Aorta (tissue), 5 donors: ENCODE measurements around the gene CERS5. TPM values are rescaled to one million over a fixed set of nuclear protein-coding genes. Genes with fewer than 3 reads are reported as not detected.
"Not testable (repeated sequence)": the region's sequence is repeated elsewhere in the genome, so short reads cannot be mapped to it uniquely, and the experiment has no call there.

Experiments used
- ATAC-seq: fragments of 200-7000 bp; cut with Tn5 transposase; one replicate; pipeline ENCODE4 v1.9.1; 2022; ENCODE audit warnings: moderate library complexity; ENCODE audit not compliant: low FRiP score
- DNase-seq, 2 donors: peaks; one replicate each; pipeline ENCODE4 v3.0.0-alpha.2; 2020
- H3K27ac ChIP-seq, 2 donors: one replicate each; pipeline ENCODE4 v1.5.1; 2013; ENCODE audit warnings: low read length in 2 of 2, mild to moderate bottlenecking in 2 of 2, moderate library complexity in 2 of 2, control low read depth in 1 of 2, inconsistent platforms in 1 of 2, low read depth in 1 of 2
- H3K27me3 ChIP-seq, 2 donors: one replicate each; pipeline ENCODE4 v1.6.1; 2013; ENCODE audit warnings: control low read depth in 1 of 2, low read length in 1 of 2, mild to moderate bottlenecking in 1 of 2, moderate library complexity in 1 of 2; ENCODE audit not compliant: insufficient read depth in 2 of 2, control insufficient read depth in 1 of 2
- H3K36me3 ChIP-seq, 2 donors: one replicate each; pipeline ENCODE4 v1.6.1; 2013; ENCODE audit warnings: control low read depth in 1 of 2, low read length in 1 of 2, mild to moderate bottlenecking in 1 of 2; ENCODE audit not compliant: insufficient read depth in 2 of 2, control insufficient read depth in 1 of 2
- H3K4me1 ChIP-seq, 2 donors: one replicate each; pipeline ENCODE4 v1.6.1; 2013; ENCODE audit warnings: low read length in 2 of 2, control low read depth in 1 of 2, mild to moderate bottlenecking in 1 of 2, moderate library complexity in 1 of 2; ENCODE audit not compliant: insufficient read depth in 2 of 2, control insufficient read depth in 1 of 2
- H3K4me3 ChIP-seq, 2 donors: one replicate each; pipeline ENCODE4 v1.5.1; 2013; ENCODE audit warnings: low read length in 2 of 2, control low read depth in 1 of 2, mild to moderate bottlenecking in 1 of 2
- H3K9me3 ChIP-seq: one replicate; pipeline ENCODE4 v1.6.1; 2013; ENCODE audit warnings: mild to moderate bottlenecking, low read length; ENCODE audit not compliant: control insufficient read depth
- WGBS, 2 donors: extraction: QIAGEN DNeasy Blood & Tissue Kit; methylation state at CpG; one replicate each; pipeline ENCODE4 v1.1.7; 2013; 5-methylcytosine and 5-hydroxymethylcytosine counted together
- intact Hi-C, 2 donors: fragments of 100-400 bp; cut with DNase I; formaldehyde crosslinking; loops; one replicate each; pipeline versions ENCODE4 v1.14.2 to v1.15.0; 2022
- polyA plus RNA-seq, 2 donors: library from polyadenylated mRNA; stranded (reverse); fragments of 200-250 nt; gene quantifications; one replicate each; pipeline ENCODE4 v1.2.3, GENCODE V29; 2013
- total RNA-seq, 2 donors: library from RNA; stranded (reverse); fragmentation: NEBNext Ultra II Directional; extraction: Animal tissue kit (Norgen Biotek cat#: 25700); gene quantifications; one replicate each; pipeline ENCODE4 v1.2.1, GENCODE V29; 2021
- donor health status: healthy with polysubstance abuse.
- donor health status: Bipolar disorder and iron deficiency.
- donor health status: DM: no; HTN: no; CAD: no.
- donor health status: DM: no; HTN: no; CAD: no.
- donor health status: DM: yes; HTN: yes; CAD: no.

The CERS5 gene
- total and polyA plus RNA-seq, 4 donors, result 27.3 to 115 (median 64.7) TPM

DNA sequence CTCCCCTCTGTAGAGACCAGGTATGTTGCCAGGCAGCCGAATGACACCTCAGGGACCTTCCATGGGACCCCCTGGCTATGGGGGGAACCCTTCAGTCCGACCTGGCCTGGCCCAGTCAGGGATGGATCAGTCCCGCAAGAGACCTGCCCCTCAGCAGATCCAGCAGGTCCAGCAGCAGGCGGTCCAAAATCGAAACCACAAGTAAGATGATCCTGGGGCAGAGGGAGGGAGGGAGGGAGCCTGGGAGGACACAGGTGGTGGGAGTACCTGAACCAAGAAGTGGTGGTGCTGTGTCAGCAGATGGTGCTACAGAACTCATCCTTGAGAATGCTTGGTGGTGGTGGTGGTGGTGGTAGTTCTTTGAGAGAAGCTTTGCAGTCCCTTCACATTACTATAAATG, 81.0 kb downstream of the CERS5 start:
- 69 to 77% methylated on average over 5 of the region's 5 CpGs for WGBS, 2 donors
- ATAC-seq (no peak), DNase-seq (peak; percentile 49 to 57)
- Histone ChIP-seq H3K4me1 (no peaks in the 10 kb centered on the region), H3K9me3 (no peaks in the 10 kb centered on the region), H3K36me3 (peaks cover 2 to 5% of the 10 kb centered on the region in 2 donors), H3K4me3 (no peak overlapping the region), H3K27me3 (no peaks in the 10 kb centered on the region), H3K27ac (no peak overlapping the region)
- intact Hi-C loops, result loop anchor here (5.0 to 10.0 kb wide), 3 partner anchors 81 to 229 kb away; partner anchors contain the start of gene CERS5 (in 1 of the 2)

DNA sequence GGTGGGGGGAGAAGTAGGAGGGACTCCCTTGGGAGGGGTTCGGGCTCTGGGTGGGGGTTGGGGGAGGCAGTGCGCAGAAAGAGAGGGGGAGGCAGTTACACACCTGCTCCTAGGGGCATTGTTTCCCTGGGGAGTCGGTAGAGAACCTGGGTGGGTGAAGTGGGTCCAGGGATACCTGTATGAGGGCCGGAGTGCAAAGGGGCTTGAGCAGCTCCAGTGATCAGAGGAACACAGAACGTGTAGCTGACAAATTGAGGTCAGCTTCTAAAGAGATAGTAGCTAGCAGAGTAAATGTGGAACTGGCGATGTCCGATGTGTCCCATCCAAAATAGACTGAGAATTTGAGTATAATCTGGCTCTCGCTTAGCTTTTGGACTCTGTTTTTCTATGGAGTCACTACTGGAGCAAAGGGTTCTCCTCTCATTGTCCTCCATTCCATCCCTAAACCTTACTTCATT, 81.5 kb downstream of the CERS5 start:
- DNase-seq (no peak), ATAC-seq (no peak)
- Histone ChIP-seq H3K36me3 (peaks cover 2 to 5% of the 10 kb centered on the region in 2 donors), H3K27me3 (no peaks in the 10 kb centered on the region), H3K4me1 (no peaks in the 10 kb centered on the region), H3K27ac (peak overlapping the region; percentile 83 to 99), H3K4me3 (peak overlapping the region; percentile 88), H3K9me3 (no peaks in the 10 kb centered on the region)
- intact Hi-C loops, result loop anchor here (5.0 to 10.0 kb wide), 3 partner anchors 82 to 229 kb away; partner anchors contain the start of gene CERS5 (in 1 of the 2)
- WGBS, 2 donors, result 0 to 1% methylated on average over 7 to 8 of the region's 8 CpGs

DNA sequence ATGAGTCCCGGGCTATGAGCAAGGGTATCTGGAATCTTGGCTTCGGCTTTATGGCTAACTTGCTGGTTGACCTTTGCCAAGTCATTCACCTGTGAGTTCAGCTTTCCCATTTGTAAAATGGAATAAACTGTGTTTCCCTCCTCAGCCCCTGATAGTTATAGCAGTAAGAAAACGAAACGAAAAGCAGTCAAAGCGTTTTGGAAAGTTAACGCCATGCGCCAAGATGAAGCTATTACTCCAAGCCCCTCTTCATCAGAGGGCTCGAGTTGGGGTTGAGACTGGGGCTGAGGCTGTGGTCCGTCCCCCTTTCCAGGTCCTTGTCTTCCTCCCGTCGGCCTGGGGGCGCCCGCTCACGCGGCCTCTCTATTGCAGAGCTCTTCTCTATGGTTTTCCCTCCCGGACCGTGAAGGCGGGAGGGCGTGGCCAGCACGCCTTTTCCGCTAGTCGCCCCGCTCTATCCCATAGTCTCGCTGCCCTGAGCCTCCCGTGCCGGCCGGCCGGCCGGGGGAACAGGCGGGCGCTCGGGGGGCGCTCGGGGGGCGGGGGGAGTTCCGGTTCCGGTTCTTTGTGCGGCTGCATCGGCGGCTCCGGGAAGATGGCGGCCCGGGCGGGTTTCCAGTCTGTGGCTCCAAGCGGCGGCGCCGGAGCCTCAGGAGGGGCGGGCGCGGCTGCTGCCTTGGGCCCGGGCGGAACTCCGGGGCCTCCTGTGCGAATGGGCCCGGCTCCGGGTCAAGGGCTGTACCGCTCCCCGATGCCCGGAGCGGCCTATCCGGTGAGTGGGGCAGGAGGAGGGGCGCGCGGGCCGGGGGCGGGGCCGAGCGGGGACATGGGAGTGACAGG, 82.2 kb downstream of the CERS5 start, which contains the start of gene SMARCD1:
Gene SMARCD1, plus strand, starts transcription at position 568 of the 840 bp plus-strand sequence. Its CDS starts 28 bp downstream, at position 596.
- ATAC-seq (peak; percentile 94), DNase-seq (peak; percentile 92 to 97)
- Histone ChIP-seq H3K4me3 (peak within 1 kb of the TSS; percentile 88), H3K27me3 (no peaks in the 10 kb centered on the region), H3K36me3 (peaks cover 0 to under 1% of the 10 kb centered on the region in 2 donors), H3K4me1 (no peaks in the 10 kb centered on the region), H3K27ac (peak within 1 kb of the TSS; percentile 84 to 99), H3K9me3 (no peaks in the 10 kb centered on the region)
- 0 to 1% methylated on average over 67 to 69 of the region's 69 CpGs for WGBS, 2 donors
- intact Hi-C loops, result loop anchor here (5.0 to 10.0 kb wide), 3 partner anchors 82 to 230 kb away; partner anchors contain the start of gene CERS5 (in 1 of the 2)

- not testable (repeated sequence) for DNase-seq, H3K4me1 ChIP-seq, H3K9me3 ChIP-seq, ATAC-seq, H3K27me3 ChIP-seq, H3K36me3 ChIP-seq
- H3K27ac ChIP-seq, result peak overlapping the region in 1 of 2 donors; percentile 62
- peak overlapping the region; percentile 76 to 88 for H3K4me3 ChIP-seq
- WGBS, 2 donors, result 31 to 32% methylated on average over 7 of the region's 7 CpGs
- intact Hi-C loops, result loop anchor here in 1 of 2 donors (10.0 kb wide), 1 partner anchor 230 kb away; no protein-coding TSS in a partner anchor
Observed at GRCh38 chr12:50084409-50084774, 82.8 kb downstream of the CERS5 start.

DNA sequence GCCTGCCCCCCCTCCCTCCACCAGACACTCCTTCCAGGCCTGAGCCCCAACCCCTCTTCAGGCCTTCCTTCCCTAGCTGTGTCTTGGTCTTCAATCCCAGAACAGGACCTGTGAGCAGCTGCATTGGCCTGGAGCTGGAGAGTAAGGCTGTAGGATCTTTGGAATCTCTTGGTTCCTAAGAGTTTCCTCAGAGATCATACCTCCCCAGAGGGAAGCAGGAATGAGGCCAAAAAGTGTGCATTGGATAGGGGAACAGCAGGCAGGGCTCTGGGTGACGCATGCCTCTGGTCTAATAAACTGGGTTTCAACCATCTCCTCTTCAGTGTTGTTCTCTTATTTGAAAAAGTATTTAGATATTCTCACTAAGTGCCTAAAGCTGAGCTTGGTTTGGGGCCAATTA, 83.9 kb downstream of the CERS5 start:
- H3K4me3 ChIP-seq, result no peak overlapping the region
- no peak overlapping the region for H3K27ac ChIP-seq
- no peaks in the 10 kb centered on the region for H3K36me3 ChIP-seq
- WGBS, 2 donors, result 87 to 91% methylated on average over 1 of the region's 1 CpG
- DNase-seq (peak in 1 of 2 donors; percentile 9), ATAC-seq (no peak)
- no peaks in the 10 kb centered on the region for H3K9me3 ChIP-seq
- no peaks in the 10 kb centered on the region for H3K4me1 ChIP-seq
- H3K27me3 ChIP-seq, result no peaks in the 10 kb centered on the region
- intact Hi-C loops, result loop anchor here in 1 of 2 donors (10.0 kb wide), 1 partner anchor 232 kb away; no protein-coding TSS in a partner anchor

DNA sequence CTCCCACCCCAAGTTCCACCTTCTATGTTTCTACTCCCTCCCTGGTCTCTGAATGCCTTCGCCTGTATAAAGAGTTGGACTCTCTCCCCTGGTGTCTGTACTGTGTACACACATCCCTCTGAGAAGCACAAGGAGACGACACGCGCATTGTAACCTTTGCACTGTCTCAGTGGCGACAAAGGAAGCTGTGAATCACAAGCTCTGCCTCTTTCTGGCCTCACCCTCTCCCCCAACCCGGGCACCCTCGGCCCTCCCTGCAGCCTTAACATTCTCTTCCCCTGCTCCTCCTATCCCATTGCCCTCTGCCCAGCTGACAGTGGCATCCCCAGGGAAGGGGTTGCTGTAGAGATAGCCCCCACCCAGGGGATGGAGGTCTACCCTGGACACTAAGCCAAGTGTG, 84.5 kb downstream of the CERS5 start:
- no peak for ATAC-seq
- 87 to 90% methylated on average over 7 of the region's 7 CpGs for WGBS, 2 donors
- Histone ChIP-seq H3K4me1 (no peaks in the 10 kb centered on the region), H3K27me3 (no peaks in the 10 kb centered on the region), H3K36me3 (no peaks in the 10 kb centered on the region), H3K9me3 (no peaks in the 10 kb centered on the region), H3K27ac (no peak overlapping the region), H3K4me3 (no peak overlapping the region)
- intact Hi-C loops, result loop anchor here in 1 of 2 donors (10.0 kb wide), 1 partner anchor 232 kb away; no protein-coding TSS in a partner anchor
- DNase-seq, result peak in 1 of 2 donors; percentile 14

DNA sequence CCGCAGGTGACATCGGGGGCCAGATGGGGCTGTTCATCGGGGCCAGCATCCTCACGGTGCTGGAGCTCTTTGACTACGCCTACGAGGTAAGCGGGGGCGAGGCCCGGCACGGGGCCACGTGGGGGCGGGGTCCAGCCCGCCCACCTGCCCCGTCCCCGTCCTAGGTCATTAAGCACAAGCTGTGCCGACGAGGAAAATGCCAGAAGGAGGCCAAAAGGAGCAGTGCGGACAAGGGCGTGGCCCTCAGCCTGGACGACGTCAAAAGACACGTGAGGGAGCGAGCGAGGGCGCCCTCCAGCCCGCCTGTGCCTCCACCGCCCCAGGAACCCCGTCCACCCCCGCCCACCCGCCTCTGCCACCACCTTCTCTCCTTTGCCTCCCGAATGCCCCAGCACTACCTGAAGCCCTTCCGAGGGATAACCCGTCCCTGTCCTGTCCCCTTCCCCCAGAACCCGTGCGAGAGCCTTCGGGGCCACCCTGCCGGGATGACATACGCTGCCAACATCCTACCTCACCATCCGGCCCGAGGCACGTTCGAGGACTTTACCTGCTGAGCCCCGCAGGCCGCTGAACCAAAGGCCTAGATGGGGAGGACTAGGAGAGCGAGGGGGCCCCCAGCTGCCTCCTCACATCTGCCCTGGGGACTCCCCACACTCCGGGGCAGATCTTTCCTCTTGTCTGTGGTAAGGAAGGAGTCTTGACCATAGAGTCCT, 85.9 kb downstream of the CERS5 start:
- DNase-seq (peak in 1 of 2 donors; percentile 46), ATAC-seq (no peak)
- WGBS, 2 donors, result 39 to 48% methylated on average over 42 to 46 of the region's 46 CpGs
- Histone ChIP-seq H3K4me1 (no peaks in the 10 kb centered on the region), H3K27me3 (no peaks in the 10 kb centered on the region), H3K27ac (no peak overlapping the region), H3K9me3 (no peaks in the 10 kb centered on the region), H3K36me3 (no peaks in the 10 kb centered on the region), H3K4me3 (no peak overlapping the region)
- intact Hi-C loops, result loop anchor here in 1 of 2 donors (10.0 kb wide), 1 partner anchor 234 kb away; no protein-coding TSS in a partner anchor

DNA sequence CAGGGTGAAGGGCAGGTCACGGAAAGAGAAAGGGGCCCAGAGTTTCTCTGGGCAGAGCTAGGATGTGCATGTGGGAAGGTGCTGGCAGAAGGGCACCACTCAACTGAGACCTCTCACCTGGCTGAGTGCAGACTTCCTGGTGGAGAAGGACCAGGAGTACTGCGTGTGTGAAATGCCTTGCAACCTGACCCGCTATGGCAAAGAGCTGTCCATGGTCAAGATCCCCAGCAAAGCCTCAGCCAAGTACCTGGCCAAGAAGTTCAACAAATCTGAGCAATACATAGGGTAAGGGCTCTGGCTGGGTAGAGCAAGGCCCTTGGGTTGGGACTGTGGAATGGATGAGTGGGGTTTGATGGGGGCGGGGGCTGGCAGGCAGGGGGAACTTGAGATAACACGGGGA, 87.4 kb downstream of the CERS5 start:
- Histone ChIP-seq H3K4me3 (no peak overlapping the region), H3K27ac (no peak overlapping the region), H3K9me3 (no peaks in the 10 kb centered on the region), H3K27me3 (no peaks in the 10 kb centered on the region), H3K36me3 (no peaks in the 10 kb centered on the region), H3K4me1 (no peaks in the 10 kb centered on the region)
- intact Hi-C loops, result loop anchor here in 1 of 2 donors (5.0 to 10.0 kb wide), 2 partner anchors 98 to 235 kb away; no protein-coding TSS in a partner anchor
- ATAC-seq, result no peak
- WGBS, 2 donors, result 90 to 92% methylated on average over 5 of the region's 5 CpGs
- peak in 1 of 2 donors; percentile 8 for DNase-seq
